ENCODE results near the gene ATP9A.

Gene ATP9A

DNA sequence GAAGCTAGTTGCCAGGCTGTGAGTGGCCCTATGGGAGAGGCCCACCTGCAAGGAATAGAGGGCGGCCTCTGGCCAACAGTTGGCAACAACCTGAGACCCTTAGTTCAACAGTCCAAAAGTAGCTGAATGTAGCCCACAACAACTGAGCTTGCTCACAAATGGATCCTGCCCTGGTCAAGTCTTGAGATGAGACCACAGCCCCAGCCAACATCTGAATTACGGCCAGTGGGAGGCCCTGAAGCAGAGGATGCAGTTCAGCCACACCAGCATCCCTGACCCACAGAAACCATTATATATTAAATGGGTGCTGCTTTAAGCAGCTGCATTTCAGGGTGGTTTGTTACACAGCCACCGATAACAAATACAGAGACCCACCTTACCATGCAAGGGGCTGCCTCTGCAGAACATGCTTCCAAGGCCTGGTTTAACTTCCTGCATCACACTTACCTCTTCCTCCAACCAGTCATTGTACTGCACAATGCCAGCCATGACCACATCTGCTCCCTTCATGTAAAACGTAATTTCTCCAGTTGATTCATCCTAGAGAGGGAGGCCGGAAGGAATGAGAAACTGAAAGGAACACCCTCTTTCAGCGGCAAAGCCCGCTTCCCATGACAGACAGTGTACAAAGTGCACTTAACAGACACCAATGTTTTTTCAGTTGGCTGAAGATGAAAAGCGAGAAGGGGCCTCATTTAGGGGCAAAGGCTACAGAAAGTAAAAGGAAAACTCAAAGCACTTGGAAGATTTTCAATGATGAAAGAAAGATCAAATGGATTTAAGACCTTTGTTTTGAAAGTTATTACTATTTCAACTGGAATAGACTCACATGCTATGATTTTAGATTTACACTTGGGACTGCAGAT, 139.4 kb downstream of the ATP9A start:
- DNase-seq (ENCODE audit: low read depth), result no peak

GRCh38 chr20:51627586-51627985, 140.6 kb downstream of the ATP9A start:
- DNase-seq (ENCODE audit: low read depth), result no peak

DNA sequence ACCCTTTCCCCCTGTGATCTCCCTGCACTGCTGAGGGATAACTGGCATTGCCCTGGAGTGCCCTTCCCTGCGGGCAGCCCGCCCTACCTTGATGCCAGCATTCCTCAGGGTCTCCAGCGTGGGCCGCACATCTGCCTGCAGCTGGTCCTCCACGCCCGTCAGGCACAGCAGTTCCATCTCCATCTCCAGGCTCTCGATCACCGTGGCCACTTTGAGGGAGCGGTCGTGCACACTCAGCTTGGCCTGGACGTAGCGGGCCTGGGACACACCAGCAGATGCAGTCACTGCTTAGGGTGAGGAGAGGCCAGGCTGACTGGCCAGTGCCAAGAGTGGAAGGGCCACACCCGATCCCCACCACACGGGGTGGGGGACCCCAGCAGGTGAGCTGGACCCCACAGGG, 143.1 kb downstream of the ATP9A start:
- DNase-seq (ENCODE audit: low read depth), result no peak

DNA sequence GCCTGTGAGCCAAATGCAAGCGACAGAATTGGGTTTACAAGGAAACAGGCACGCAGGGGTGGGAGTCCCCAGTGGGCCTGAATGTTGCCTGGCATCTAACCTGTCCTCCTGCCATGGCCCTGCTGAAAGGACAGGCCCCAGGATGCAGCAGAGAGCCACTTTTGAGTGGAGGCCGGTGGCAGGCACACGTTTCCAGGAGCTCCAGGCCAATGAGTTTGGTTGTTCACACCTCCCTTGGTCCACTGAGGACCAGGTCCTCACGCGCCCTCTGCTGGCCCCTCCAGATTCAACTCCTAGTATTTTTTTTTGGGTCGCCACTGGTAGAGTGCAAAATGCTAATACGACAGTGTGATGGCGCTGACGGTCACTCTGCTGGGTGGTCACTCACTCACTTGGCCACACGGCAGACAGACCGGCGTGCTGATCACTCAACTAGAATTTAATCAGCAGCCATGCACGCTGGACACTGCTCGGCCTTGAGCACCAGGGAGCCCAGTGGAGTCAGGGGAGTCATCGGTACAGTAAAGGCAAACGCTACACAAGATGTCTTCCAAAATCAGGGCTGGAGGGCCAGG, 143.9 kb downstream of the ATP9A start:
- DNase-seq (ENCODE audit: low read depth), result peak; percentile 17

DNA sequence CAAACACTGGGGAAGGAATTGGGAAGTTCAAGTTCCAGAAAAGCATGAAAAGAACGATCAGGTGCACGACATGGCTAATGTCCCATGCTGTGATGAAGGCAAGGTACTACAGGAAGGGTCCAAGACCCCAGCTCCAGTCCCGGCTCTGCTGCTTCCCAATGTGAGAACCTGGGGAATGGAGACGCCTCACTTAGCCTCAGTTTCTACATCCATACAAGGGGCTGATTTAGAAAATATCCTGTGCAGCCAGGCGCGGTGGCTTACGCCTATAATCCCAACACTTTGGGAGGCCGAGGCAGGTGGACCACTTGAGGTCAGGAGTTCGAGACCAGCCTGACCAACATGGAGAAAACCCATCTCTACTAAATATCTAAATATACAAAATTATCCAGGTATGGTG, 144.9 kb downstream of the ATP9A start:
- DNase-seq (ENCODE audit: low read depth), result no peak

DNA sequence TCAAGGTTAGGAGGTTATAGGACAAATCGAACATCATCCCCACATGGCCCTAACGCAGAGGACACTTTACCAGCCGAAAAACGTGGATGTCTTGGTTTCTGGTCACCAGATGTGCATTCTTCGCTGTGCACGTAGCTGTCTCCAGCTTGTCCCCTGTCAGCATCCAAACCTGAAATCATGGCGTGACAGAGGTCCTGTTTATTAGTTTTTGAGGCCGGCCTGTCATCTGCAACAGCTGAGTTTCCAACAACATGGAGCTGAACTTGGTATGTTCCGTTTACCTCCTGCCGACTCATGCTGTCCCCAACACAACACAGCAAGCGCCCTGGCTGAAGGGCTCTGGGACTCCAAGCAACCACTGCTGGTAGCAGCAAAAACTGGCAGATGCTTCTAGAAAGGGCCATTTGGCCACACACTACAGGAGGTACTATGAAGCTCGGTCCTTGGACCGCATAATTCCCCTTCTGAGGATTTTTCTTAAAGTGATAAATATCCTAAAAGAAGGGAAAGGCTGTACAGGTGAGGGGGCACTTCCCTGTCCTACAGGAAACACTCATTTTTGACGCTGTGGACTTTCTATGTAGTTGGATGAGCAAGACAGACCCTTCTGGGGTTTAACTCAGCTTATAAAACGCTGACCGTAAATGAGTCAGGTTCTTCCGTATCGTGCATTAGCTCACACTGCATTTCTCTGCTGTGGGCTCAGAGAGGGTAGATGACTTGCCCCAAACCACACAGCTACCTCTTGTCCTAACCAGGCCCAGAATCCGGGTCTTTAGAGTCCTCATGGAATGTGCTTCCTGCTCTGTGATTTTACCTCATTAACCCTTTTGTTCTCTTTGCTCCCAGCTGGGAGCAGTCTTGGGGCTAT, 146.0 kb downstream of the ATP9A start:
- DNase-seq (ENCODE audit: low read depth), result no peak

- DNase-seq (ENCODE audit: low read depth), result no peak
These were observed 147.8 kb downstream of the ATP9A start for GRCh38 chr20:51620432-51620831.

DNA sequence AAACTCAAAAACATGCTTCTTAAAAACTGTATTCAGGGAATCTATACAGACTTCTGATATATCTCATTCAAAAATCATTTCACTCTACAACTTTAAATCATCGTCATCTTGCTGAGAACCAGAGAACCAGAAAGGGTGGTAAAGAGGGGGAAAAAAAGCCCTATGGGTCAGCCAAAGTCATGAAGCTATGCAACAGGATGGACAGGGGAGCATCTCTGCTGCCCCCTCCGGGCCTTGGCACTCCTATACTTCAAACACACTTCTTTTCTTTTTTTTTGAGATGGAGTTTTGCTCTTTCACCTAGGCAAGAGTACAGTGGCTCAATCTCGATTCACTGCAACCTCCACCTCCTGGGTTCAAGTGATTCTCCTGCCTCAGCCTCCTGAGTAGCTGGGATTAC, 152.1 kb downstream of the ATP9A start:
- no peak for DNase-seq (ENCODE audit: low read depth)

- no peak for DNase-seq (ENCODE audit: low read depth)
These were observed 153.5 kb downstream of the ATP9A start for GRCh38 chr20:51614687-51615086.

GRCh38 chr20:51613580-51613979, 154.6 kb downstream of the ATP9A start:
- no peak for DNase-seq (ENCODE audit: low read depth)

GRCh38 chr20:51612896-51613295, 155.3 kb downstream of the ATP9A start:
- no peak for DNase-seq (ENCODE audit: low read depth)

- DNase-seq (ENCODE audit: low read depth), result no peak
These were observed 156.6 kb downstream of the ATP9A start for GRCh38 chr20:51611625-51611890.

- no peak for DNase-seq (ENCODE audit: low read depth)
These were observed 157.2 kb downstream of the ATP9A start for GRCh38 chr20:51610761-51611624.

- no peak for DNase-seq (ENCODE audit: low read depth)
These were observed 158.1 kb downstream of the ATP9A start for GRCh38 chr20:51610111-51610510.

DNA sequence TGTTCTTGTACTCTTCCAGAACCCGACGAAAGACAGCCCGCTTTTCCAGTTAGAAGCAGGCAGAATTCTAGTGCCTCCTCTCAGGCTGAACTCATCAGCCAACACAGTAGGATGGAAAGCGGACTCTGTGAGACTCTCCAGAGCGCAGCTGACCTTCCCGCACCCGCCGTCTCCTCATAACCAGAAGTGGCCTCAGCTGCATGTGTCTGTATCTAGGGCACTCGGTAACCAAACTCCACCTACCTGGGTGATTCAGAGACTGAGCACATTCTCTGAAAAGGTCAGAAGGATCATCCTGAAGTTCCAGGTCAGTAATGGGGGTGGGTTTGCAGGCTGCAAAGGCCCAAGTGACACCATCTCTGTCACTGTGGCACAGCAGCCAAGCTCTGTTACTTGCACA, 158.9 kb downstream of the ATP9A start:
- no peak for DNase-seq (ENCODE audit: low read depth)

DNA sequence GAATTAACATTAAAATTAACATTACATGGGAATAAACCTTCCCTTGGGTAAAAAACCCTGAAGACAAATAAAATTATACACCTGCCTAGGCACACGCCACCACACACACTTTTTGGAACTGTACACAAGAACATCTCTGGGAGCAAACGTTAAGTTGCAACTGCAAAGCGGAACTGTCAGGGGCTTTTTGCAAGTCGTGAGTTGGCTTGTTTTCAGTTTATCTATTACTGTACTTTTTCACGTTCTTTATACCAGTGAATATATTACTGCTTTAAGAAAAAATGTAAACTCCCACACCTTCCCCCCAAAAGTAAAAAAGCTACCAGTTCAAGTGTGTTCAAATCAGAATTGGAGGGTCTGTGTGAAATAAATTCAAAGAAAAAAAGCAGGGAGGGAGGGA, 160.1 kb downstream of the ATP9A start:
- no peak for DNase-seq (ENCODE audit: low read depth)

DNA sequence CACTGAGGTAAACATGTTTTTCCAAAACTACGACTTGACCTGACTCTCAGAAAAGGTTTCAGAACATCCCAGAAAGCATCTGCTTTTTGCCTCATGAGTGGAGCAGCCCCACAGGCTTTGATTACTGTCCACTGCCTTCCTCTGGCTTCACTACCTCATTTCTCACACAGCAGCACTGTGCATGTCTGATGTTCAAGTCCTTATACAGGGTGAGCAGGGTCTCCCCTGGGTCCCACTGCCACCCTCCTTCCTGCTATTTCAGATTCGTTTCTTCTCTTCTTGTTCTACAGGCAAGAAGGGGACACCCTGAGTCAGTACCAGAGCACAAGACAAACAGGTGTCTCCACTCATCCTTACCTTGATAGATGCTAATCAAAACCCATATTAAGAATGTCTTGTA, 161.0 kb downstream of the ATP9A start:
- DNase-seq (ENCODE audit: low read depth), result no peak

GRCh38 chr20:51604851-51605250, 163.3 kb downstream of the ATP9A start:
- DNase-seq (ENCODE audit: low read depth), result no peak

DNA sequence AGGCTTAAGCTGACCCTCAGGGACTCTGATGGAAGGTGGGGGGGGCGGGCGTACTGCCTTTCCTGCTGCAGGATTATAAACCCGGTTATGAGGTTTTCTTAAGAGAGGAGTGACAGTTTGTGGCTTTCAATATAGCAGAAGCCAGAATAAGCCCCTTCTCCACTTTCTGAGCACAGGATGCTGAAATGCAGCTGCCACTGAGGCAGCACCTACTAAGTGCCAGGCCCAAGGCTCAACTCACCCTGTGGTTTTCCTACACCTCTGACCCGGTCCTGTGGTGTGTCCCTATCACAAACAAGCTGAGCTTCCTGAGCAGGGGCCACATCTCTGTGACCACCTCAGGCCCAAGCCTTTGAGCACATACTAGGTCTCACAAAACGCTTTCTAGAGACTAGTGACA, 166.1 kb downstream of the ATP9A start:
- no peak for DNase-seq (ENCODE audit: low read depth)

GRCh38 chr20:51600950-51601349, 167.2 kb downstream of the ATP9A start:
- no peak for DNase-seq (ENCODE audit: low read depth)

DNA sequence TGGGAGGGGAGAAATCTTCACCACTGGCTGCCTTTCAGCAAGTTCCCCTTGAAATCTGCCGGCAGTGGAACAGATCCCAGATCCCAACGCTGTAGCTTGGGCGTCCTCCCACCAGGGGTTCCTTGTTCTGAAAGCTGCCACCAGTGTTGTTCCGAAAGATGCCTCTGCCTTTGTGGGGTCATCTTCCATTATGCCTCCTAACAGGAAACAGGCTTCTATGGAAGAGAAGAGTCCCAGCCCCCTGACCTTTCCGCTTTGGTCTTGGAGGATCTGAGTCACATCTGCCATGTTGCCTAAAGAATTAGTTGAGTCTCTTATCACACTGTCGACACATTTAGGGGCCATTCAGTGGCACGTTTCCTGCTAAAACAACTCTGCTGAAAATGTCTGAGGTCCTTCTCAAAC, 168.2 kb downstream of the ATP9A start:
- no peak for DNase-seq (ENCODE audit: low read depth)

DNA sequence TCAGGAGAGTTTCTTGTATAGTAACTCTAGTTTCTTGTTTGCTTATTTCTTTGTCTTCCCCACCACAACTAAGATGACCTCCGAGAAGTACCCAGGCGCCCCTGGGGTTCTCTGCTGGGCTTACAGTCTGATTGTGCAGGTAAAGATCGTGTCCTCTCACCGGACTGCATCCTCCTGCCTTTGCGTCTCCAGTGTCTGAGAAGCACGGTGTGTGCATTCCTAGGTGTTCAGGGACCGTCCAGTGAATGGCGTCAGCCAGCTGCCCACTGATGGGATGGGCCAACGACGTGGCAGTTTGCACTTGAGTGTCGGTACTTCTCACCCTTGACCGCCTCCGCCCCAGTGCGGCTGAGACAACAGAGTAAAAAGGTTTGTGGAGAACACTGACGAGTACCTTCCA, 169.6 kb downstream of the ATP9A start:
- DNase-seq (ENCODE audit: low read depth), result no peak
